ENCODE measurements around the gene NIPA2. TPM values are rescaled to one million over a fixed set of nuclear protein-coding genes. Genes with fewer than 3 reads are reported as not detected.

Gene NIPA2
- total RNA-seq, 2 experiments from 2014 or later: 39.5 to 48.5 TPM

GRCh38 chr15:22872936-22873701, 34.7 kb downstream of the NIPA2 start:
- CTCF ChIA-PET: no interaction called here
- H3K4me1 Mint-ChIP-seq: no peaks in the 10 kb centered on the region
- H3K36me3 Mint-ChIP-seq (ENCODE audit: low read depth): peaks cover 18% of the 10 kb centered on the region
- no peak overlapping the region for H3K27ac Mint-ChIP-seq
- no peaks in the 10 kb centered on the region for H3K27me3 Mint-ChIP-seq
- no peak overlapping the region for H3K4me3 Mint-ChIP-seq
- DNase-seq: no peak
- POLR2A ChIA-PET: no interaction called here
- H3K9me3 Mint-ChIP-seq: no peaks in the 10 kb centered on the region

GRCh38 chr15:22873841-22874240, 35.4 kb downstream of the NIPA2 start:
- no peak for DNase-seq
- Mint-ChIP-seq H3K4me1 (no peaks in the 10 kb centered on the region), H3K4me3 (no peak overlapping the region), H3K36me3 (ENCODE audit: low read depth) (peaks cover 15% of the 10 kb centered on the region), H3K9me3 (no peaks in the 10 kb centered on the region), H3K27ac (no peak overlapping the region), H3K27me3 (no peaks in the 10 kb centered on the region)
- POLR2A ChIA-PET: no interaction called here
- CTCF ChIA-PET: no interaction called here

- POLR2A ChIA-PET: no interaction called here
- peaks cover 11% of the 10 kb centered on the region for H3K36me3 Mint-ChIP-seq (ENCODE audit: low read depth)
- CTCF ChIA-PET: no interaction called here
- no peak overlapping the region for H3K4me3 Mint-ChIP-seq
- H3K9me3 Mint-ChIP-seq: no peaks in the 10 kb centered on the region
- no peak for DNase-seq
- H3K27me3 Mint-ChIP-seq: no peaks in the 10 kb centered on the region
- no peaks in the 10 kb centered on the region for H3K4me1 Mint-ChIP-seq
- H3K27ac Mint-ChIP-seq: no peak overlapping the region
Observed at GRCh38 chr15:22874256-22874655, 35.8 kb downstream of the NIPA2 start.

- H3K4me1 Mint-ChIP-seq: peaks cover under 1% of the 10 kb centered on the region
- H3K9me3 Mint-ChIP-seq: no peaks in the 10 kb centered on the region
- ChIA-PET CTCF (no interaction called here), POLR2A (no interaction called here)
- H3K36me3 Mint-ChIP-seq (ENCODE audit: low read depth): peaks cover 8% of the 10 kb centered on the region
- no peak overlapping the region for H3K27ac Mint-ChIP-seq
- DNase-seq: no peak
- no peaks in the 10 kb centered on the region for H3K27me3 Mint-ChIP-seq
- H3K4me3 Mint-ChIP-seq: no peak overlapping the region
Observed at GRCh38 chr15:22874966-22875365, 36.5 kb downstream of the NIPA2 start.

- CTCF ChIA-PET: no interaction called here
Observed at GRCh38 chr15:22877117-22877516, 38.7 kb downstream of the NIPA2 start.

GRCh38 chr15:22877607-22878006, 39.1 kb downstream of the NIPA2 start:
- no peak for DNase-seq
- ChIA-PET CTCF (no interaction called here), POLR2A (no interaction called here)
- H3K4me1 Mint-ChIP-seq: peaks cover 4% of the 10 kb centered on the region
- H3K36me3 Mint-ChIP-seq (ENCODE audit: low read depth): peaks cover 2% of the 10 kb centered on the region
- no peaks in the 10 kb centered on the region for H3K9me3 Mint-ChIP-seq
- H3K4me3 Mint-ChIP-seq: no peak overlapping the region
- no peaks in the 10 kb centered on the region for H3K27me3 Mint-ChIP-seq
- no peak overlapping the region for H3K27ac Mint-ChIP-seq

More at GRCh38 chr15:22877117-22877516, 38.7 kb downstream of the NIPA2 start:
- Mint-ChIP-seq H3K4me3 (no peak overlapping the region), H3K4me1 (peaks cover 4% of the 10 kb centered on the region), H3K9me3 (no peaks in the 10 kb centered on the region), H3K27ac (no peak overlapping the region), H3K27me3 (no peaks in the 10 kb centered on the region), H3K36me3 (ENCODE audit: low read depth) (peaks cover 2% of the 10 kb centered on the region)
- POLR2A ChIA-PET: no interaction called here
- no peak for DNase-seq

GRCh38 chr15:22878103-22878502, 39.6 kb downstream of the NIPA2 start:
- H3K36me3 Mint-ChIP-seq (ENCODE audit: low read depth): peaks cover 2% of the 10 kb centered on the region
- CTCF ChIA-PET: no interaction called here

GRCh38 chr15:22880068-22880980, 41.9 kb downstream of the NIPA2 start:
- Mint-ChIP-seq H3K27ac (no peak overlapping the region), H3K27me3 (no peaks in the 10 kb centered on the region), H3K4me3 (no peak overlapping the region), H3K36me3 (ENCODE audit: low read depth) (peaks cover 2% of the 10 kb centered on the region), H3K4me1 (peaks cover 11% of the 10 kb centered on the region), H3K9me3 (no peaks in the 10 kb centered on the region)
- DNase-seq: no peak
- ChIA-PET POLR2A (no interaction called here), CTCF (interaction anchor here (1.3 kb wide), 1 partner anchor 24 kb away, joined by 4 read pairs; no protein-coding TSS in a partner anchor)

More at GRCh38 chr15:22878103-22878502, 39.6 kb downstream of the NIPA2 start:
- Mint-ChIP-seq H3K9me3 (no peaks in the 10 kb centered on the region), H3K27me3 (no peaks in the 10 kb centered on the region), H3K4me3 (no peak overlapping the region), H3K4me1 (peaks cover 4% of the 10 kb centered on the region), H3K27ac (peak overlapping the region; percentile 13)
- POLR2A ChIA-PET: no interaction called here
- no peak for DNase-seq

- CTCF ChIA-PET: no interaction called here
- no peaks in the 10 kb centered on the region for H3K9me3 Mint-ChIP-seq
- DNase-seq: no peak
- no peak overlapping the region for H3K4me3 Mint-ChIP-seq
- H3K27me3 Mint-ChIP-seq: no peaks in the 10 kb centered on the region
- peaks cover under 1% of the 10 kb centered on the region for H3K36me3 Mint-ChIP-seq (ENCODE audit: low read depth)
- POLR2A ChIA-PET: no interaction called here
- H3K27ac Mint-ChIP-seq: no peak overlapping the region
- H3K4me1 Mint-ChIP-seq: peaks cover 11% of the 10 kb centered on the region
Observed at GRCh38 chr15:22880981-22881738, 42.7 kb downstream of the NIPA2 start.

GRCh38 chr15:22881739-22882440, 43.4 kb downstream of the NIPA2 start:
- no peak overlapping the region for H3K27ac Mint-ChIP-seq
- CTCF ChIA-PET: no interaction called here
- DNase-seq: no peak
- H3K4me3 Mint-ChIP-seq: no peak overlapping the region
- H3K27me3 Mint-ChIP-seq: no peaks in the 10 kb centered on the region
- POLR2A ChIA-PET: no interaction called here
- peaks cover 11% of the 10 kb centered on the region for H3K4me1 Mint-ChIP-seq
- no peaks in the 10 kb centered on the region for H3K36me3 Mint-ChIP-seq (ENCODE audit: low read depth)
- no peaks in the 10 kb centered on the region for H3K9me3 Mint-ChIP-seq

GRCh38 chr15:22883196-22883595, 44.7 kb downstream of the NIPA2 start:
- no peaks in the 10 kb centered on the region for H3K36me3 Mint-ChIP-seq (ENCODE audit: low read depth)
- no peaks in the 10 kb centered on the region for H3K9me3 Mint-ChIP-seq
- H3K4me1 Mint-ChIP-seq: peaks cover 11% of the 10 kb centered on the region
- ChIA-PET POLR2A (no interaction called here), CTCF (no interaction called here)
- no peak for DNase-seq
- no peak overlapping the region for H3K27ac Mint-ChIP-seq
- H3K4me3 Mint-ChIP-seq: no peak overlapping the region
- H3K27me3 Mint-ChIP-seq: no peaks in the 10 kb centered on the region

- Mint-ChIP-seq H3K4me1 (peaks cover 11% of the 10 kb centered on the region), H3K4me3 (no peak overlapping the region), H3K36me3 (ENCODE audit: low read depth) (no peaks in the 10 kb centered on the region), H3K9me3 (no peaks in the 10 kb centered on the region), H3K27me3 (no peaks in the 10 kb centered on the region), H3K27ac (no peak overlapping the region)
- ChIA-PET POLR2A (interaction anchor here (0.6 kb wide), 1 partner anchor 96 kb away, joined by 3 read pairs; no protein-coding TSS in a partner anchor), CTCF (no interaction called here)
- no peak for DNase-seq
Observed at GRCh38 chr15:22884344-22884743, 45.9 kb downstream of the NIPA2 start.
